AG04450 (cell line): ENCODE data around the gene C1orf21. TPM values are rescaled to one million over a fixed set of nuclear protein-coding genes. Genes with fewer than 3 reads are reported as not detected.

Source experiments
- CTCF ChIA-PET: fragments of 300-600, 350-600 bp; formaldehyde crosslinking; extraction: SDS; loops from one replicate; lab custom pipeline; 2022; ENCODE audit warnings: antibody characterized with exemption, inconsistent platforms; lab: Charles Lee
- POLR2A ChIA-PET: fragments of 350-600 bp; formaldehyde crosslinking; extraction: SDS; loops from one replicate; lab custom pipeline; 2021; ENCODE audit warnings: antibody characterized with exemption, inconsistent platforms; lab: Yijun Ruan, JAX
- DNase-seq: peaks from one replicate; pipeline ENCODE4 v3.0.0-alpha.2; 2011; ENCODE audit warnings: low read depth, low spot score
- H3K27ac ChIP-seq: one replicate; pipeline ENCODE4 v1.5.1; 2012; ENCODE audit warnings: low read depth, low read length, control low read depth
- H3K27me3 ChIP-seq: one replicate; pipeline ENCODE4 v1.6.0; 2012; ENCODE audit warnings: low read length; ENCODE audit not compliant: control insufficient read depth, insufficient read depth
- H3K4me3 ChIP-seq: 2 replicates; pipeline ENCODE4 v1.5.1; 2011; ENCODE audit warnings: mild to moderate bottlenecking, low read depth, low read length, control low read depth
- H3K9me3 ChIP-seq: 2 replicates; pipeline ENCODE4 v1.5.1; 2012; ENCODE audit warnings: low read length; ENCODE audit not compliant: control insufficient read depth, insufficient read depth
- polyA plus RNA-seq: library from polyadenylated mRNA; depleted of rRNA; stranded (reverse); fragments of >200 nt; gene quantifications from 2 replicates; pipeline ENCODE4 v1.2.3, GENCODE V29; 2011
- TF ChIP-seq, protein P1 (sequence below): IDR thresholded peaks from 2 replicates; pipeline ENCODE4 v1.5.1; 2011; ENCODE audit warnings: low read depth, low read length, control low read depth, inconsistent platforms

C1orf21 gene
- polyA plus RNA-seq, 1 experiment, result 29.5 TPM

DNA sequence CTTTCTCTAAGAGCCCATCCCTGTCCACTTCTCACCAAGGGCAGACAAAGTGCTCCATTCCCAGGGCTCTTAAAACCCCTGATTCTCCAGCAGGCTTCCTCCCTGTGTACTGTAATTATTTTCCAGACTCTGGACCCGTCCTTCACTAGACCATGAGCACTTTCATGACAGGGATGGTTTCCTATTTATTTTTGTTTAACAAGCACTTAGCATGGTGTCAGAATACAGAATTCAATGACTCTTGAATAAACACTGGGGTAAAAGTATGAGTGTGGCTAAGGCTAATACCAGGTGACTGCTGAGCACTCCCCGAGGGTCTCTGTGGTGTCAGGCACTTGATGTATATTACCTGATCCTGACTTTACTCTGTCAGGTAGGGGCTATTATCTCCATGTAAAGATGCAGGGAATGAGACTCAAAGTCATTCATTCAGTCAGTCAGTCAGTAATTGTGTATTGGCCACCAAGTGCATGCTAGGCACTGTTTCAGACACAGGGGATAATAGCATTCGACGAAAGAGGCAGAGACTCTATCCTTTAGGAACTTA lies 47.2 kb downstream of the C1orf21 start:
- H3K27ac ChIP-seq, result no peak overlapping the region
- H3K9me3 ChIP-seq, result no peaks in the 10 kb centered on the region
- CTCF ChIA-PET, result interaction anchor here (1.2 kb wide), 1 partner anchor 230 kb away, joined by 4 read pairs; no protein-coding TSS in a partner anchor
- DNase-seq, result no peak
- H3K27me3 ChIP-seq, result no peaks in the 10 kb centered on the region
- POLR2A ChIA-PET, result no interaction called here
- no peak overlapping the region for H3K4me3 ChIP-seq
- TF ChIP-seq, protein P1, sequence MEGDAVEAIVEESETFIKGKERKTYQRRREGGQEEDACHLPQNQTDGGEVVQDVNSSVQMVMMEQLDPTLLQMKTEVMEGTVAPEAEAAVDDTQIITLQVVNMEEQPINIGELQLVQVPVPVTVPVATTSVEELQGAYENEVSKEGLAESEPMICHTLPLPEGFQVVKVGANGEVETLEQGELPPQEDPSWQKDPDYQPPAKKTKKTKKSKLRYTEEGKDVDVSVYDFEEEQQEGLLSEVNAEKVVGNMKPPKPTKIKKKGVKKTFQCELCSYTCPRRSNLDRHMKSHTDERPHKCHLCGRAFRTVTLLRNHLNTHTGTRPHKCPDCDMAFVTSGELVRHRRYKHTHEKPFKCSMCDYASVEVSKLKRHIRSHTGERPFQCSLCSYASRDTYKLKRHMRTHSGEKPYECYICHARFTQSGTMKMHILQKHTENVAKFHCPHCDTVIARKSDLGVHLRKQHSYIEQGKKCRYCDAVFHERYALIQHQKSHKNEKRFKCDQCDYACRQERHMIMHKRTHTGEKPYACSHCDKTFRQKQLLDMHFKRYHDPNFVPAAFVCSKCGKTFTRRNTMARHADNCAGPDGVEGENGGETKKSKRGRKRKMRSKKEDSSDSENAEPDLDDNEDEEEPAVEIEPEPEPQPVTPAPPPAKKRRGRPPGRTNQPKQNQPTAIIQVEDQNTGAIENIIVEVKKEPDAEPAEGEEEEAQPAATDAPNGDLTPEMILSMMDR, result no peak

DNA sequence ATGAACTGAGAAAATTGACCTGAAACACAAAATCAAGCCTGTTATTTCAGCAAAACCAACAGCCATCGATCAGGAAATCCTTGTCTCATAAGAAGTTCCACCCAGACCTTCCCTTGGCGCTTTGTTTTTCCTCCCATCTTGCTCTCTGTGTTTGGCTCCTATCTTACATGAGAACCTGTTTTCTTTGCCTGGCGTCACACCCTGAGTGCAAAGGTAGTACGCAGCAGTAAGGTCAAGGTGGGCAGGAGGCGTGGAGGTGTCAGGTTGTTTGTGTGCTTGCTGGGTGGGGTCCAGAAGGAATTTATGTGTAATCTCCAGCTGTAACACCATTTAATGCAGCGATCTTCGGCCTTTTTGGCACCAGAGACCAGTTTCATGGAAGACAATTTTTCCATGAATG lies 50.5 kb downstream of the C1orf21 start:
- Histone ChIP-seq H3K4me3 (no peak overlapping the region), H3K9me3 (no peaks in the 10 kb centered on the region), H3K27ac (no peak overlapping the region), H3K27me3 (no peaks in the 10 kb centered on the region)
- DNase-seq, result no peak
- TF ChIP-seq, protein P1, result no peak
- POLR2A ChIA-PET, result no interaction called here
- CTCF ChIA-PET, result no interaction called here

DNA sequence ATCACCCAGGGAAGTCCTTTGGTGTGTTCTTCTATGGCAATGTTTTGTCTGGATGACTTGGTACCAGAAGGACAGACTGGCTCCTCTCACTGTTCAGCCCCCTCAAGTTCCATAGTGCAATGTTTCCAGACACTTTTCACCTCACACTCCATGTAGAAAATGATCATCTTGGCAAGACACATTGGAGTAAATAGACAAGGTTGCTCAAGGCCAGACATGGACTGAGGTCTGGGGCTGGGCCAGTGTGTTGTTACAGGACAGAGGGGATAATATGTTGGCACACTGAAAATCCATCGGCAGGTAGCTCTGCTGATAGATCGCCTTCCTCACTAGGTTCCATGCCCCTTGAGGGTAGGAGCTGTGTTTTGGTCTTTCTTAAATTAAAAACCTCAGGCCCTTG lies 51.5 kb downstream of the C1orf21 start:
- Histone ChIP-seq H3K9me3 (no peaks in the 10 kb centered on the region), H3K4me3 (no peak overlapping the region), H3K27me3 (no peaks in the 10 kb centered on the region), H3K27ac (no peak overlapping the region)
- no peak for DNase-seq
- CTCF ChIA-PET, result no interaction called here
- POLR2A ChIA-PET, result no interaction called here
- TF ChIP-seq, protein P1, result no peak

DNA sequence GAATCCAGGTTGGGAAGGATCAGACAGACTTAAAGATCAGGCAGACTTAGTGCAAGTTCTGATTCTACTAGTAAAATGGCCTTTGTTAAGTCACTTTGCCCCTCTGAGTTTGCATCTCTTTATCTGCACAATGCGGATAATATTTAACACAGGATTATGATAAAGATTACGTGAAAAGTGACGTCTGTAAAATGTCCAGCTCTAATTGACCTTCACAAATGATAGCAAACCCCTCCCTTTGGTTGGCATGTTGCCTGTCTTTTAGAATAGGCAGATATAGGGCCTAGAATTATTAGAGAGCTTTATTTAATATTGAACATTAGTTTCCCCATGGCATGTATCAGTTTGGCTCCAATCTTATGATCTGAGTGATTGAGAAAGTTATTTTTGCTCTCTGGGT lies 55.4 kb downstream of the C1orf21 start:
- DNase-seq, result no peak
- Histone ChIP-seq H3K9me3 (no peaks in the 10 kb centered on the region), H3K4me3 (no peak overlapping the region), H3K27me3 (no peaks in the 10 kb centered on the region), H3K27ac (no peak overlapping the region)
- CTCF ChIA-PET, result no interaction called here
- POLR2A ChIA-PET, result no interaction called here
- TF ChIP-seq, protein P1, result no peak

DNA sequence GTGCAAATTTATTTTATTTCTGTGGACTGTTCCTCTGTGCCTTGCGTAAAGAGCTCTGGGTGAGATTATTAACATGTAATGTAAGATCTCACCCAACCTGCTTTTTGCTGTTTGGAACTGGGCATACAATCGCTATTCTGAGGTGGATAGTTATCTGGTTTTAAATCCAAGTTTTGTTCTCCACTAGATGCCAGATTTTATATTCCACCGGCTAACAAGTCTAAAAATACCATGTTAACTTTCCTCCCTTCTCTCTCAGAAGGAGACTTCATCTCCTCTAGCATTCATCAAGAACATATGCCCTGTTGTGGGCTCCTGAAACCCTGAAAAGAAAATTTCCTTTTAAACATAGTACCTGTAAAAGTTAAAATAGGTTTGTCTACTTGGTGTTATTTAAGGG lies 56.4 kb downstream of the C1orf21 start:
- no peaks in the 10 kb centered on the region for H3K9me3 ChIP-seq
- DNase-seq, result no peak
- CTCF ChIA-PET, result no interaction called here
- POLR2A ChIA-PET, result no interaction called here
- TF ChIP-seq, protein P1, result no peak
- no peak overlapping the region for H3K27ac ChIP-seq
- no peaks in the 10 kb centered on the region for H3K27me3 ChIP-seq
- no peak overlapping the region for H3K4me3 ChIP-seq
